CD1c-positive myeloid dendritic cell (primary cell): ENCODE data around the gene SORCS2.
"Not testable (repeated sequence)": the region's sequence is repeated elsewhere in the genome, so short reads cannot be mapped to it uniquely, and the experiment has no call there.

Experiments used
- DNase-seq: peaks from one replicate; pipeline ENCODE4 v3.0.0-alpha.2; 2016; ENCODE audit errors: extremely low spot score

The SORCS2 gene

GRCh38 chr4:7199771-7200441 is 7.6 kb downstream of the SORCS2 start:
- no peak for DNase-seq

- DNase-seq: no peak
Measured at GRCh38 chr4:7200801-7201200, 8.5 kb downstream of the SORCS2 start.

- DNase-seq: no peak
Measured at GRCh38 chr4:7201420-7202305, 9.3 kb downstream of the SORCS2 start.

DNA sequence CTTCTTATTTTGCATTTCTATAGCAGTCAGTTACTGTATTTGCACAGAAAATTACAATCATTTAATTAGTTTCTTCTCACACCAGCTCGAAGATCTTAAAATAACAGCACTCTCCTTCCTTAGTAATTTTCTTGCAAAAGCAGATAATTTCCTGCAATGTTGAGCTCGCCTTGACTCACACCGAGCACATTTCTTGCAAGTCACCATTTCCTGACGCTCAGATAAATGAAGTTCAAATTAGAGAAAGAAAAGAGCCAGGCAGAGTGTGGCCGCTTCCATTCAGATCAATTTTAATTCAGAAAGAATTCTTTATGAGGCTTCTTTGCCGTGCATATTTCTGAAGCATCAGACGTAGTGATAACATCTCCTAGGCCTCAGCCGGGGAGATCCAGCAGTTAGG is 10.1 kb downstream of the SORCS2 start:
- DNase-seq: no peak

DNA sequence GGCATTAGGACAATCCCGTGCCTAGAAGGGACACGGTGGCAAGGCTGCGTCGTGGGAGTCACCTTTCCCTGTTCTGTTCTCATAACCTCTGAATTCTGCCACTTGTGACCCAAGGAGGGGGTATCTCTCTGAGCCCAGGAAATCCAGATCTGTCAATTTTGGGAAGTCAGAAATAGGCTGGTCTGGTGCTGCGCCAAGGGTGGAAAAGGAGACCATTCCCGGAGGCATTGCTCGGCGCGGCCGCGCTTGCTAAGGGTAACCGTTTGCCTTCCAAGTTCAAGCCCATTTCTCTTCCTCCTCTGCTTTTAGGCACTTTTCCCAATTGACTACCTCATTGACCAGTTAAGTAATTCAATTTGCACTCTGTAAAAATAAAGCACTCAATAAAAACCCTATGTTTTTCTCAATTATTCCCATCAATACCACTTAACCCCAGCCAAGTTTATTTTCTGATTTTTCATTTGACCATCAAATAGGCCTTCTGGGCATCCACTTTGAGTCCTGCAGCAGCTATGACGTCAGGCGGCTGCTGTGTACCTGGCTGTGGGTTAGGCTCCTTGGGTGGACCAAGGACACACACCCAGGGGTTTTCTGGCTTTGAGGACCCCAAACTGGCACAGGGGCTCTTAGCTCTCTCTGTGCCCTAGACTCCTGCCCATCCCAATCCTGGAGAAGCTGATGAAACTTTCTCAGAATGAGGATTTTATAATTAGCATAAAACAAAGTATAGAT is 12.5 kb downstream of the SORCS2 start:
- no peak for DNase-seq

- DNase-seq: no peak
Measured at GRCh38 chr4:7206385-7206784, 14.0 kb downstream of the SORCS2 start.

DNA sequence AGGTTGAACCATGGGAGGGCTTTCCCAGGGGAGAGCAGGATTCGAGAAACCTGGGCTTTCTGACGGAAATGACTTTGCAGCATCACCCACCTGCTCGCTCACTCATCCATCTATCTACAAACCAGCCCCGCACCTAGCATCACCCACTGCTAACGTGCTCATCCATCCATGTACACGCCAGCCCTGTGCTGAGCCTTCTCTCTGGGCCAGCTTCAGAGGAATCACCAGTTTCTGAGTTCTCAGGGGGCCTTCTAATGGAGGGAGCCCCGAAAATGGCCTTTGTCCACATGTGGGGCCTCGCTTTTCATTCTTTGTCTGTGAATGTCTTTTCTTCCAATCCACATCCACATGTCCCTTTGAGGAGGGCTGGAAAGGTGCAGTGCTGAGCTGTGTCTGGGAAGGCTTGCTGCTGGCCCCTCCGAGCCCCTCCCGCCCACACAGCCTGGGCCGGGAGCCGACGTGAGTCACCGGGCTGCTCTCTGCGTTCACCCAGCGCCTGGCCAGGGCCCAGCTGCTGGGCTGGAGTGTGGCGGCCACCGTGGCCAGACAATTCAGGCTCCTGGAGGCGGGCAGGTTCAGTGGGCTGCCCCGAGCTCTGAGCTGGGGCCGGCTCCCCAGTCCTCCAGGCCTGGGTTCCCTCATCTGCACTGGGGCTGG is 14.7 kb downstream of the SORCS2 start:
- DNase-seq: no peak

DNA sequence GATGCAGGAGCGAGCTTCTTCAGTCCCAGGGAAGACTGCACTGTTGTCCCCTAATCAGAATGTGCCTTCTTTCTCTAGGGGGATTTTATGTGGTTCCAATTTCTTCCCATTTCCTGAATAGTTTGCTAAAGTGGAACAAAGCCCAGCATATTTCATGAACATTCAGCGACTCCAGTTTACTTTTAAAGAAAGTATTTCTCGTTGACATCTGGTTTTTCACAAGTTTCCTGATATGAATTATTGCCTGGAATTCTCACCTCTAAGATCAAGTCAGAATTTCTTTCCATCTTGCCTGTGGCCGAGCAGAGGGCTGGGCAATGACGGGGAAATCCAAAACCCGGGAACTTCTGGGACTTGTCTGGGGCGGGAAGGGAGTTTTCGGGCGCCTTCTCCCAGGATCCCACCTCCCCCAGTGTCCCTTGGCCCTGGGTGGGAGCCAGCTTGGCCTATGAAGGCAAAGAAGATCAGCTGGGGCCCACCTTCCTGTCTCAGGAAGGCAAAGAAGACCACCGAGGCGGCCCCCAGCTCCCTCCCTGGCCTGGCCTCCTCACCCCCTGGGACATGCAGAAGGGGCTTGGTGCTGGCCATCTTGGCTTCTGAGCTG is 15.4 kb downstream of the SORCS2 start:
- DNase-seq: no peak

DNA sequence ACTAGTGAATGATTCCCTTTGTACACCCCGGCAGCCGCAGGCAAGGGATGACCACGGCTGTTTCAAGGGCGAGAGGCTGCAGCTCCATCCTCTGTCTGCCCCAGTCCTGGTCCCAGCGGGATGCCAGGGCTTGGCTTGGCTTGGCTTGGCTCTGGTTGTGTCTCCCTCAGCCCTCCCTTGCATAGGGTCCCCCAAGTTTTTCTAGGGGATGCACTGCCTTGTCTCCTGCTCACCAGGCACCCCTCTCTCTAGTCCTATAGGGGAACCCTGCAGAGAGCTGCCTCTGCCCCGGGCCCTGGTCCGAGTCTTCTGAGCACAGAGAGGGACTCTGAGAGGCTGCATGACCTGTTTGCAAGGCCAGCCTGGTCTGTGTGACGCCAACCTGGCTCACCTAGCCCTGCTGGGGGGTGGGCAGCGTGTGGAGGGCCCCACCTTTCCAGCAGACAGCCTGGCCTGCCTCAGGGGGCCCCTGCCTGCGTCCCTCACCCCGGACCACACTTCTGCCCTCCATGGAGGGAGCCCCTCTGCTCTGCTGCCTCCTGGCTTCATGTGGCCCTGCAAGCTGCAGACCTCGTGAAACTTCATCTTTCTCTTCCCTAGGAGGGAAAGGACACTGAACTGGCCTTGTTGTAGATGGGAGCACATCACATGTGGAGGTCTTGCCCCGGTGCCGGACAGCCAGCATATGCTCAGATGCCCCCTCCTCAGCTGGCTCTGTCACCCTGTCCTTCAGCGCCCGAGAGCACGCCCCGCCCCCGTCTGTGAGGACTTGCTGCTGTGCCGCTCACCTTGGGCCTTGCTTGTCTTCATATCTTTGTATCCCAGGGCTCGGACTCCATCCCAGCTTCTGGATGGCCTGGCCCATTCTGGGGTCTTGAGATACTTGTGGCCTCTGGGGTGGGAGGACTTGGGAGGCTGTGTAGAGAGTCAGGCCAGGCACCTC is 16.4 kb downstream of the SORCS2 start:
- DNase-seq: no peak

- no peak for DNase-seq
Measured at GRCh38 chr4:7209699-7210098, 17.4 kb downstream of the SORCS2 start.

DNA sequence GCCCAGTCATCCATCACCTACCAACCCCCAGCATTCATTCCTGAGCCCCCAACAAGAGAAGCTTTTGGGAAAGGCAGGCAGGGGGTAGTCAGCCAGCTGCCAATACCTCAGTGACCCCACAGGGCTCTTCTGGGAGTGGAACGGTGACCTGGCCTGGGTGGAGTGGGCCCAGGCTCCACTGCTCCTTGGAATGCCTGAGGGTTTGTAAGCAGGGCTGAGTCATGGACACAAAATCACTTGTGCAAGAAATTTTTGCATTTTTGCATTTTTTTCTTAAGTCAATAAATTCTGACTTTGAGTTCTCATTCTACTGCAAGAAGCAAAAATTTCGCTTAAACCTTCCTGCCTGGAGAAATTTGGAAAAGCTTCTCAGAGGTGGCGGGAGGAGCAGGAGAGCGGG is 18.5 kb downstream of the SORCS2 start:
- DNase-seq: no peak

GRCh38 chr4:7212101-7212674 is 19.9 kb downstream of the SORCS2 start:
- no peak for DNase-seq

DNA sequence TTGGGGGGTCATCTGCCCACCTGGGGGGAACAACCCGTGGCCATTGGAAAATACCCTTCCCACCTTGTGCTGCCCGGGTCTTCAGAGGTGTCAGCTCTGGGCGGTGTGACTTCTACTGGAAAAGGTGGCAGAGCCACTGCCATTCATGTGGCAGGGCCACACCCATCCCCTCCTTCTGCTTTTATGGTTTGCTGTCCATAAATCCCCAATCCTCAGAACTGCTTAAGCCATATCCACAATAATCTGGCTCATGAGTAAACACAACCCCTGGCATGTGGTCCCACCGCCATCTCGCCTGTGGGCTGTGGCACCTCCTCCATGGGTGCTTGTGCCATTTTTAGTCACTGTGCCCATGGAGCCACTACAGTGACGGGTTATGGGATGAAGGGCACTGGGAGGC is 20.6 kb downstream of the SORCS2 start:
- no peak for DNase-seq

- no peak for DNase-seq
Measured at GRCh38 chr4:7213807-7214206, 21.5 kb downstream of the SORCS2 start.

- no peak for DNase-seq
Measured at GRCh38 chr4:7214359-7214758, 22.0 kb downstream of the SORCS2 start.

DNA sequence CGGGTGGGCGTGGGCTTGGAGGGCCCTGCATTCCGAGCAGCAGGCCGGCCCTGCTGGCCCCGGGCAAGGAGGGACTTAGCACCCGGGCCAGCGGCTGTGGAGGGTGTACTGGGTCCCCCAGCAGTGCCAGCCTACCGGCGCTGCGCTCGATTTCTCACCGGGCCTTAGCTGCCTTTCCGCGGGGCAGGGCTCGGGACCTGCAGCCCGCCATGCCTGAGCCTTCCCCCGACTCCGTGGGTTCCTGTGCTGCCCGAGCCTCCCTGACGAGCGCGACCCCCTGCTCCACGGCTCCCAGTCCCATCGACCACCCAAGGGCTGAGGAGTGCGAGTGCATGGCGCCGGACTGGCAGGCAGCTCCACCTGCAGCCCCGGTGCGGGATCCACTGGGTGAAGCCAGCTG is 22.8 kb downstream of the SORCS2 start:
- not testable (repeated sequence) for DNase-seq

GRCh38 chr4:7217039-7217438 is 24.7 kb downstream of the SORCS2 start:
- no peak for DNase-seq

GRCh38 chr4:7217474-7218321 is 25.4 kb downstream of the SORCS2 start:
- no peak for DNase-seq

DNA sequence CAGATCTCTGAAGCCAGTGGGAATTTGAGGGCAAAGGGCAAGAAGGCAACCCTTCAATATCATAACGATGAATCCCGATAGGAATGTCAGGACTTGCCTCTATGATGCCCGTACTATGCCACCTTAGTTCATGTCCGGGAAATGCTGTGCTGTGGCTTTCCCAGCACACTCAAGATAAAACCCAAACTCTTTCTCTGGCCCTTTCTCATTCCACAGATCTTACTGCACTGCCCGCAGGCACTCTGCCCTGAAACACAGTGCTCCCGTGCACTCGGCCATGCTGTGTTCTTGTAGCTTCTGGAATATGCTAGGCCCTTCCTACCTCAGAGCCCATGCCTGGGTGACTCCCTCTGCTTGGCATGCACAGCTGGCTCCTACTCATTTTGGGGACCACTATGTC is 26.3 kb downstream of the SORCS2 start:
- no peak for DNase-seq
